Ramos (cell line): Measurements from ENCODE around the gene CCDC183.

Source experiments
- in situ Hi-C: fragments of 300-500 bp; cut with MboI; formaldehyde crosslinking; loops from one replicate; pipeline ENCODE4 v1.14.3; 2022; ENCODE audit warnings: low sequenced_read_pairs; ENCODE audit not compliant: unreplicated experiment

CCDC183 gene

DNA sequence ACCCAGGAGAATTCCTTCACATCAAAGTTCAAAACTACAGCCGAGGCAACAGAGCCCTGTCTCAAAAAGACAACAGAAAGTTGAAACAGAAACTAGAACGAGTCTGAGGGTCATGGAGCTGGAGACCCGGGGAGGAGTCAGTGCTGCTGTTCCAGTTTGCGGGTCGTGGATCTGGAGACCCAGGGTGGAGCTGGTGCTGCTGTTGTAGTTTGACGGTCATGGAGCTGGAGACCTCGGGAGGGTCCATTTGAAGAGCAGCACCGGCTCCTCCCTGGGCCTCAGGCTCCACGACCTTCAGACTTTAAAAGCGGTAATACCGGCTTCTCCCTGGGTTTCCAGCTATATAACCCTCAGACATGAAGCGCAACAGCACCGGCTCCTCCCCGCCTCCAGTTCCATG is 18.8 kb upstream of the CCDC183 start:
- in situ Hi-C loops, result loop anchor here (25.0 kb wide), 2 partner anchors 460 to 685 kb away; partner anchors contain the start of genes CYSRT1, NSMF, RNF224 and SLC34A3

DNA sequence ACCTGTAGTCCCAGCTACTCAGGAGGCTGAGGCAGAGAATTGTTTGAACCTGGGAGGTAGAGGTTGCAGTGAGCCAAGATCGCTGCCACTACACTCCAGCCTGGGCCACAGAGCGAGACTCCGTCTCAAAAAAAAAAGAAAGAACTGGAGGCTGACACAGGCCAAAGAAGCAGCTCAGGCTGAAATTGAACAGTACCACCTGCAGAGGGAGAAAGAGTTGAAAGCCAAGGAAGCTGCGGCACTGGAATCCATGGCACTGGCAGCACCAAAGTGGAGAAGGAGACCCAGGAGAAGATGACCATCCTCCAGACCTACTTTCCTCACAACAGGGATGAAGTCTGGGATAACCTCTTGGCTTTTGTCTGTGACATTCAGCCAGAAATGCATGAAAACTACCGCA is 16.3 kb upstream of the CCDC183 start:
- in situ Hi-C loops, result loop anchor here (25.0 kb wide), 2 partner anchors 457 to 682 kb away; partner anchors contain the start of genes CYSRT1, NSMF, RNF224 and SLC34A3

DNA sequence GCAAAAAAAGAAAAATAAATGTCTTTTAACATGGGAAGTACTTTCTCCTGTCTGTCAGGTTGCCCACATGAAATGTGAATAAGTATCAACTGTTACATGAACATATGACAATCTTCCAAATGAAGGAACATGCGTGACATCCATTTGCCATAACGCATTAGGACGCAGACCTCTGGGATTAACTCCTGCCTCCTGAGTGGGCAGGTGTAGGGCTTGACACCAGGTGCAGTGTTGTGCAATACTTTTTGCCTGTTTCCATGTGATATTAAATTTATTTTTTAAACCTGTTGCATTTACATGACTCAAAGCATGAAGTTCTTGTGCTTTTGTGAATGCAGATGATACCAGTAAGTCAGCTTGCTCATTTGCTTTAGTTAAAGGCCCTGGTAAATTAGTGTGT is 13.7 kb upstream of the CCDC183 start:
- in situ Hi-C loops, result loop anchor here (25.0 kb wide), 2 partner anchors 455 to 680 kb away; partner anchors contain the start of genes CYSRT1, NSMF, RNF224 and SLC34A3

- in situ Hi-C loops, result loop anchor here (25.0 kb wide), 2 partner anchors 453 to 678 kb away; partner anchors contain the start of genes CYSRT1, NSMF, RNF224 and SLC34A3
Measured at GRCh38 chr9:136784249-136784996, 11.7 kb upstream of the CCDC183 start.

- in situ Hi-C loops, result loop anchor here (25.0 kb wide), 2 partner anchors 452 to 677 kb away; partner anchors contain the start of genes CYSRT1, NSMF, RNF224 and SLC34A3
Measured at GRCh38 chr9:136784997-136785361, 11.2 kb upstream of the CCDC183 start.

GRCh38 chr9:136785565-136786355 is 10.4 kb upstream of the CCDC183 start:
- in situ Hi-C loops, result loop anchor here (25.0 kb wide), 2 partner anchors 452 to 677 kb away; partner anchors contain the start of genes CYSRT1, NSMF, RNF224 and SLC34A3

- in situ Hi-C loops, result loop anchor here (25.0 kb wide), 2 partner anchors 451 to 676 kb away; partner anchors contain the start of genes CYSRT1, NSMF, RNF224 and SLC34A3
Measured at GRCh38 chr9:136786451-136786850, 9.7 kb upstream of the CCDC183 start.

DNA sequence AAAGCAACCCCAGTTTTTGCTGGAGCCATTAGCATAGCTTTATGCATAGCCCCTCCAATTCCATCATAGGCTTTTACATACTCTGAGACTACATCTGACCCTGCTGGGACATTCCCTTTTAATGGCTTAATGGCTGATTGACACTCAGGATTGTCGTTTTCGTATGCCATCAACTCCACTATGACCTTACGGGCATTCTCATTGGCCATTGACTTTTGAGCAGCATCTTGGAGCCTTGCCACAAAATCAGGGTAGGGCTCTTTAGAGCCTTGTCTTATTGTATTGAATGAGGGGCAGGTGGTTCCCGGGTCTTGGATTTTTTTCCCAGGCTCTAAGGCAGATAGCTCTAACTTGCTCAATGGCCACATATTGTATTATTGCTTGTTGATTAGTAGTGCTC is 9.2 kb upstream of the CCDC183 start:
- in situ Hi-C loops, result loop anchor here (25.0 kb wide), 2 partner anchors 450 to 675 kb away; partner anchors contain the start of genes CYSRT1, NSMF, RNF224 and SLC34A3

DNA sequence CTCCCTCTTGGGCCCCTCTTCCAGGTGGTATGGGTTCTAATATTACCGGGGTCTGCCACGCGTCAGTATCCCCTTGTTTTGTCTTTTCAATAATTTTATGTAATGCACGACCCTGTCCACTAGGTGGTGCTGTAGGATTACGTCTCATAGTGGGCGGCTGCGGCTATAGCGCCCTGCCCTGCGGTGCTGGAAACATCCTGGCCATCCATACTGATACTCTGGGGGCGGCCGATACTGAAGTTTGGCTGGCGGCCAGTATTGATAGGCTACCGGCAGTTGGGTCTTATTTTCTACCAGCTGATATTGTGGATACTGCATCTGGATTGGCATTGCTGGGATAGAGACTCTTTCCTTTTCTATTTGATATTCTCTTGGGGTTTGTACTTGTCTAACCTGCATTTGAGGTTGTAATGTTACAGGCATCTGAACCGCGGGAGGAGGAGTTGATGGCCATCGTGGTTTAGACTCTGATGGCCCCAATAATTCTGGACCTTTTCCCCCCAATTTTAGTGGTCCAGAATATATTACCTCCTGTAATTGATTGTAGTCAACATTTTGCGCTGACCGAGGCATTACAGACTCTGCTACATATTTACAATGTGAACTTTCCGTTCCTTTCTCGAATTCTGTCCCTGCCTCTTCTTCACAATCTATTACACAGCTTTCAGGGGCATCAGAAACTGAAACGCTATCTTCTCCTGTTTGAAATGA is 8.3 kb upstream of the CCDC183 start:
- in situ Hi-C loops, result loop anchor here (25.0 kb wide), 2 partner anchors 449 to 674 kb away; partner anchors contain the start of genes CYSRT1, NSMF, RNF224 and SLC34A3

GRCh38 chr9:136788644-136789522 is 7.3 kb upstream of the CCDC183 start:
- in situ Hi-C loops, result loop anchor here (25.0 kb wide), 2 partner anchors 448 to 673 kb away; partner anchors contain the start of genes CYSRT1, NSMF, RNF224 and SLC34A3

- in situ Hi-C loops, result loop anchor here (25.0 kb wide), 2 partner anchors 448 to 673 kb away; partner anchors contain the start of genes CYSRT1, NSMF, RNF224 and SLC34A3
Measured at GRCh38 chr9:136789523-136789937, 6.6 kb upstream of the CCDC183 start.

- in situ Hi-C loops, result loop anchor here (5.0 to 25.0 kb wide), 3 partner anchors 246 to 671 kb away; partner anchors contain the start of genes CYSRT1, NSMF, RNF224 and SLC34A3
Measured at GRCh38 chr9:136790640-136791515, 5.3 kb upstream of the CCDC183 start, which contains the start of gene TMEM141. Gene TMEM141, plus strand, starts transcription at chr9:136791344. Its CDS starts 27 bp downstream, at chr9:136791371.

GRCh38 chr9:136791516-136792276 is 4.4 kb upstream of the CCDC183 start:
- in situ Hi-C loops, result loop anchor here (5.0 to 25.0 kb wide), 3 partner anchors 246 to 671 kb away; partner anchors contain the start of genes CYSRT1, NSMF, RNF224 and SLC34A3

- in situ Hi-C loops, result loop anchor here (5.0 to 25.0 kb wide), 3 partner anchors 245 to 670 kb away; partner anchors contain the start of genes CYSRT1, NSMF, RNF224 and SLC34A3
Measured at GRCh38 chr9:136792321-136793085, 3.6 kb upstream of the CCDC183 start.

- in situ Hi-C loops, result loop anchor here (5.0 to 25.0 kb wide), 3 partner anchors 244 to 669 kb away; partner anchors contain the start of genes CYSRT1, NSMF, RNF224 and SLC34A3
Measured at GRCh38 chr9:136793086-136793946, 2.8 kb upstream of the CCDC183 start.
